HG02798 (cell line): ENCODE results near the gene SCGB1D2.
"Not testable (repeated sequence)": the region's sequence is repeated elsewhere in the genome, so short reads cannot be mapped to it uniquely, and the experiment has no call there.

Experiments
- ATAC-seq: cut with Tn5 transposase; IDR thresholded peaks from one replicate; pipeline ENCODE4 v1.9.1; 2021; ENCODE audit warnings: mild to moderate bottlenecking; ENCODE audit not compliant: unreplicated experiment, poor library complexity

Gene SCGB1D2

GRCh38 chr11:62242021-62242420, at the start of gene SCGB1D2:
Gene SCGB1D2 (plus strand): TSS chr11:62242239. CDS start chr11:62242308, 69 bp downstream.
- ATAC-seq: no peak

- no peak for ATAC-seq
Observed at GRCh38 chr11:62193952-62194351, 48.1 kb upstream of the SCGB1D2 start.

GRCh38 chr11:62195010-62195409, 47.0 kb upstream of the SCGB1D2 start:
- not testable (repeated sequence) for ATAC-seq

GRCh38 chr11:62195945-62196344, 46.1 kb upstream of the SCGB1D2 start:
- no peak for ATAC-seq

- not testable (repeated sequence) for ATAC-seq
Observed at GRCh38 chr11:62197400-62197799, 44.6 kb upstream of the SCGB1D2 start.

GRCh38 chr11:62201376-62201775, 40.7 kb upstream of the SCGB1D2 start:
- ATAC-seq: no peak

GRCh38 chr11:62202910-62203309, 39.1 kb upstream of the SCGB1D2 start:
- no peak for ATAC-seq

GRCh38 chr11:62204430-62204829, 37.6 kb upstream of the SCGB1D2 start:
- ATAC-seq: no peak

GRCh38 chr11:62205441-62205840, 36.6 kb upstream of the SCGB1D2 start:
- ATAC-seq: no peak

- not testable (repeated sequence) for ATAC-seq
Observed at GRCh38 chr11:62206276-62207066, 35.6 kb upstream of the SCGB1D2 start.

- ATAC-seq: no peak
Observed at GRCh38 chr11:62208785-62209144, 33.3 kb upstream of the SCGB1D2 start.

GRCh38 chr11:62217191-62217748, 24.8 kb upstream of the SCGB1D2 start:
- no peak for ATAC-seq

- no peak for ATAC-seq
Observed at GRCh38 chr11:62221498-62221897, 20.5 kb upstream of the SCGB1D2 start.

GRCh38 chr11:62223095-62223494, 18.9 kb upstream of the SCGB1D2 start:
- ATAC-seq: no peak

- no peak for ATAC-seq
Observed at GRCh38 chr11:62233730-62234129, 8.3 kb upstream of the SCGB1D2 start.

- ATAC-seq: no peak
Observed at GRCh38 chr11:62236187-62236586, 5.9 kb upstream of the SCGB1D2 start.

- ATAC-seq: no peak
Observed at GRCh38 chr11:62237499-62237898, 4.5 kb upstream of the SCGB1D2 start.

GRCh38 chr11:62238151-62238550, 3.9 kb upstream of the SCGB1D2 start:
- no peak for ATAC-seq

- no peak for ATAC-seq
Observed at GRCh38 chr11:62241095-62241494, 944 bp upstream of the SCGB1D2 start.

GRCh38 chr11:62245271-62245753, 3.3 kb downstream of the SCGB1D2 start:
- no peak for ATAC-seq

GRCh38 chr11:62251698-62252097, 9.7 kb downstream of the SCGB1D2 start:
- no peak for ATAC-seq

- no peak for ATAC-seq
Observed at GRCh38 chr11:62253999-62254542, 12.0 kb downstream of the SCGB1D2 start.
